SK-N-SH (cell line): ENCODE measurements around the gene PCK2. TPM values are rescaled to one million over a fixed set of nuclear protein-coding genes. Genes with fewer than 3 reads are reported as not detected.

Experiments
- CTCF ChIA-PET: fragments of 300-600, 350-600 bp; formaldehyde crosslinking; extraction: SDS; loops from one replicate; lab custom pipeline; 2021; lab: Yijun Ruan, JAX
- POLR2A ChIA-PET: fragments of 350-600 bp; sonication (Branson Sonifier 250); formaldehyde crosslinking; extraction: SDS; loops from one replicate; lab custom pipeline; 2020; ENCODE audit warnings: antibody characterized with exemption, inconsistent platforms; lab: Yijun Ruan, JAX
- DNase-seq: peaks from one replicate; pipeline ENCODE4 v3.0.0; 2012
- H2AFZ ChIP-seq: fragments of 200-600 bp; sonication (generic); 2 replicates; pipeline ENCODE4 v1.8.1; 2016; ENCODE audit warnings: antibody characterized with exemption, mild to moderate bottlenecking, low read depth
- H3F3A ChIP-seq: fragments of 200-600 bp; sonication (generic); replicated peaks from 2 replicates; pipeline ENCODE3; 2016; ENCODE audit warnings: antibody characterized with exemption, mild to moderate bottlenecking; ENCODE audit not compliant: insufficient read depth
- H3K27ac ChIP-seq, 2 experiments: fragments of 200-500 bp in 1 of 2; fragments of 200-600 bp in 1 of 2; sonication (Bioruptor generic) in 1 of 2; sonication (generic), shearing (Covaris generic) in 1 of 2; 2 replicates each; pipeline versions ENCODE4 v1.5.1 to v1.6.1; 2014 to 2016; ENCODE audit warnings: low read depth in 2 of 2, inconsistent platforms in 1 of 2, low read length in 1 of 2, mild to moderate bottlenecking in 1 of 2, mixed read lengths in 1 of 2
- H3K27me3 ChIP-seq: fragments of 200-600 bp; sonication (generic), shearing (Covaris generic); 2 replicates; pipeline ENCODE4 v1.6.1; 2016; ENCODE audit warnings: mixed run types; ENCODE audit not compliant: insufficient read depth
- H3K36me3 ChIP-seq, 2 experiments: fragments of 200-500 bp in 1 of 2; fragments of 200-600 bp in 1 of 2; sonication (Bioruptor generic) in 1 of 2; sonication (generic) in 1 of 2; replicated peaks in 1 of 2; 2 replicates each; pipeline versions ENCODE3 to v1.5.1; 2014 to 2016; ENCODE audit warnings: low read length in 1 of 2, mild to moderate bottlenecking in 1 of 2; ENCODE audit not compliant: insufficient read depth in 2 of 2, control insufficient read depth in 1 of 2
- H3K4me1 ChIP-seq, 2 experiments: fragments of 200-500 bp in 1 of 2; fragments of 200-600 bp in 1 of 2; sonication (Bioruptor generic) in 1 of 2; sonication (generic), shearing (Covaris generic) in 1 of 2; 2 replicates each; pipeline versions ENCODE4 v1.5.1 to v1.6.1; 2014 to 2016; ENCODE audit warnings: low read depth in 1 of 2, low read length in 1 of 2, mixed run types in 1 of 2; ENCODE audit not compliant: insufficient read depth in 2 of 2, control insufficient read depth in 1 of 2
- H3K4me2 ChIP-seq: fragments of 200-600 bp; sonication (generic), shearing (Covaris generic); 2 replicates; pipeline ENCODE4 v1.6.1; 2017; ENCODE audit warnings: mixed run types
- H3K4me3 ChIP-seq, 2 experiments: fragments of 200-500 bp in 1 of 2; fragments of 200-600 bp in 1 of 2; sonication (Bioruptor generic) in 1 of 2; sonication (generic), shearing (Covaris generic) in 1 of 2; 2 replicates each; pipeline versions ENCODE4 v1.5.1 to v1.8.1; 2014 to 2016; ENCODE audit warnings: low read depth in 2 of 2, inconsistent platforms in 1 of 2, low read length in 1 of 2, mild to moderate bottlenecking in 1 of 2, mixed read lengths in 1 of 2, moderate library complexity in 1 of 2
- H3K79me2 ChIP-seq: fragments of 200-600 bp; sonication (generic); 2 replicates; pipeline ENCODE4 v1.8.1; 2017; ENCODE audit warnings: mild to moderate bottlenecking; ENCODE audit not compliant: insufficient read depth
- H3K9ac ChIP-seq: fragments of 200-600 bp; sonication (generic); 2 replicates; pipeline ENCODE4 v1.6.1; 2017; ENCODE audit warnings: mixed run types
- H3K9me2 ChIP-seq: fragments of 200-600 bp; sonication (generic); 2 replicates; pipeline ENCODE4 v1.6.1; 2017; ENCODE audit warnings: mixed run types
- H3K9me3 ChIP-seq: fragments of 200-600 bp; sonication (generic); 2 replicates; pipeline ENCODE4 v1.6.1; 2017; ENCODE audit warnings: mixed run types, mild to moderate bottlenecking, moderate library complexity
- H4K20me1 ChIP-seq: fragments of 200-600 bp; sonication (generic); 2 replicates; pipeline ENCODE4 v1.6.1; 2017; ENCODE audit warnings: mild to moderate bottlenecking, mixed run types; ENCODE audit not compliant: insufficient read depth
- ELF1 ChIP-seq: IDR thresholded peaks from 2 replicates; pipeline ENCODE4 v1.4.0; 2012
- EP300 ChIP-seq, 2 experiments: IDR thresholded peaks; 2 replicates each; pipeline versions ENCODE4 v1.4.0 to v1.6.1; 2012; ENCODE audit warnings: borderline replicate concordance in 1 of 2, low read depth in 1 of 2, low read length in 1 of 2
- EZH2phosphoT487 ChIP-seq: fragments of 200-600 bp; sonication (generic); IDR thresholded peaks from 2 replicates; pipeline ENCODE4 v1.6.1; 2017; ENCODE audit warnings: low read depth, mixed run types, mild to moderate bottlenecking, antibody characterized with exemption, moderate library complexity, borderline replicate concordance
- FOSL2 ChIP-seq: IDR thresholded peaks from 2 replicates; pipeline ENCODE4 v1.4.0; 2012; ENCODE audit warnings: low read depth, mild to moderate bottlenecking, moderate library complexity, borderline replicate concordance
- FOXJ3 ChIP-seq: sonication (generic); formaldehyde crosslinking; IDR thresholded peaks from 2 replicates; pipeline ENCODE4 v1.5.1; 2020; ENCODE audit warnings: mild to moderate bottlenecking, missing genetic modification reagents
- NRF1 ChIP-seq: IDR thresholded peaks from 2 replicates; pipeline ENCODE4 v1.6.1; 2012; ENCODE audit warnings: low read depth, mild to moderate bottlenecking, low read length
- PBX3 ChIP-seq: IDR thresholded peaks from 2 replicates; pipeline ENCODE4; 2012
- POLR2AphosphoS5 ChIP-seq: IDR thresholded peaks from 2 replicates; pipeline ENCODE4 v1.6.1; 2012; ENCODE audit warnings: low read depth, low read length
- RAD21 ChIP-seq: IDR thresholded peaks from 2 replicates; pipeline ENCODE4 v1.6.1; 2012; ENCODE audit warnings: mild to moderate bottlenecking, low read length
- RFX5 ChIP-seq: IDR thresholded peaks from 2 replicates; pipeline ENCODE4 v1.6.1; 2012; ENCODE audit warnings: mild to moderate bottlenecking, improper control_type of control experiment, low read length
- SMC3 ChIP-seq: IDR thresholded peaks from 2 replicates; pipeline ENCODE4 v1.6.1; 2012; ENCODE audit warnings: low read depth, low read length, improper control_type of control experiment
- TCF12 ChIP-seq: IDR thresholded peaks from 2 replicates; pipeline ENCODE4 v1.4.0; 2012
- TEAD4 ChIP-seq: IDR thresholded peaks from 2 replicates; pipeline ENCODE4 v1.4.0; 2012; ENCODE audit warnings: mild to moderate bottlenecking, borderline replicate concordance; ENCODE audit not compliant: insufficient read depth
- USF2 ChIP-seq: fragments of 150-350 bp; IDR thresholded peaks from 2 replicates; pipeline ENCODE4 v1.6.1; 2017; ENCODE audit warnings: antibody characterized with exemption, low read length, low read depth, borderline replicate concordance
- ZBTB33 ChIP-seq: IDR thresholded peaks from 2 replicates; pipeline ENCODE4 v1.4.0; 2012; ENCODE audit warnings: low read depth, borderline replicate concordance
- WGBS: methylation state at CpG from one replicate; pipeline ENCODE4 v1.1.6; 2017; ENCODE audit warnings: low lambda C conversion rate; 5-methylcytosine and 5-hydroxymethylcytosine counted together
- polyA plus RNA-seq, 3 experiments: library from polyadenylated mRNA; depleted of rRNA; stranded (reverse); fragments of >200 nt; gene quantifications; 2 replicates each; pipeline ENCODE4 v1.2.3, GENCODE V29; 2012

PCK2 gene
- polyA plus RNA-seq, 1 of the 3 experiments (the other 2 are of a cell fraction): 16.6 TPM

- Histone ChIP-seq H3K27me3 (no peaks in the 10 kb centered on the region), H3K79me2 (peaks cover 4% of the 10 kb centered on the region; the same call in 1 of the 2 replicates), H3K27ac (no peak overlapping the region), H2AFZ (no peak overlapping the region), H3K9me3 (no peaks in the 10 kb centered on the region), H3F3A (peaks cover 7% of the 10 kb centered on the region), H3K9me2 (no peaks in the 10 kb centered on the region), H3K36me3 (no peaks in the 10 kb centered on the region), H3K4me2 (no peak overlapping the region), H3K9ac (no peak overlapping the region), H4K20me1 (no peaks in the 10 kb centered on the region), H3K4me3 (no peak overlapping the region), H3K4me1 (peaks cover 0 to 19% of the 10 kb centered on the region in 2 experiments; a peak in 1 of 4 replicates)
- 83% methylated on average over 15 of the region's 24 CpGs for WGBS
- CTCF ChIA-PET: interaction anchor here (1.2 to 2.6 kb wide), 3 partner anchors 16 to 23 kb away, joined by 3 to 13 read pairs (median 3); no protein-coding TSS in a partner anchor
- no peak for TF ChIP-seq SMC3
- TF ChIP-seq RFX5: no peak
- TF ChIP-seq EP300 (IDR thresholded peaks at IDR 0.05; ENCODE audit: borderline replicate concordance in 1 of 2, low read depth in 1 of 2, low read length in 1 of 2): no peak
- POLR2A ChIA-PET: interaction anchor here (0.7 kb wide), 2 partner anchors 14 to 41 kb away, joined by 3 read pairs; no protein-coding TSS in a partner anchor
- DNase-seq: no peak
These were observed 38.1 kb downstream of the PCK2 start for GRCh38 chr14:24132061-24132685.

- Histone ChIP-seq H3K9me2 (no peaks in the 10 kb centered on the region), H3K27ac (no peak overlapping the region), H3K27me3 (no peaks in the 10 kb centered on the region), H3K4me1 (peaks cover 0 to 26% of the 10 kb centered on the region in 2 experiments; a peak in 1 of 4 replicates), H3K4me3 (no peak overlapping the region), H3K4me2 (no peak overlapping the region), H3K9ac (no peak overlapping the region), H3F3A (peaks cover 7% of the 10 kb centered on the region), H3K79me2 (peaks cover 4% of the 10 kb centered on the region; the same call in 1 of the 2 replicates), H3K36me3 (peaks cover 4 to 7% of the 10 kb centered on the region in 2 experiments), H2AFZ (no peak overlapping the region), H3K9me3 (no peaks in the 10 kb centered on the region), H4K20me1 (no peaks in the 10 kb centered on the region)
- ChIA-PET CTCF (interaction anchor here (0.7 to 2.6 kb wide), 4 partner anchors 16 to 790 kb away, joined by 3 to 13 read pairs (median 3); partner anchors contain the start of gene IRF9), POLR2A (interaction anchor here (0.7 kb wide), 1 partner anchor 42 kb away, joined by 3 read pairs; no protein-coding TSS in a partner anchor)
- WGBS: 98% methylated on average over 2 of the region's 2 CpGs
- TF ChIP-seq USF2 (no peak), EZH2phosphoT487 (no peak), NRF1 (no peak)
- DNase-seq: no peak
These were observed 38.9 kb downstream of the PCK2 start for GRCh38 chr14:24132976-24133375.

GRCh38 chr14:24133735-24134134, 39.6 kb downstream of the PCK2 start:
- H3K27ac ChIP-seq: no peak overlapping the region
- 98% methylated on average over 1 of the region's 1 CpG for WGBS
- TF ChIP-seq FOXJ3 (CRISPR knock-in tag) (no peak), SMC3 (no peak), TEAD4 (no peak), EZH2phosphoT487 (no peak), ZBTB33 (no peak), POLR2AphosphoS5 (no peak), ELF1 (no peak), RAD21 (no peak), USF2 (no peak), FOSL2 (no peak), TCF12 (no peak), PBX3 (no peak)

More at GRCh38 chr14:24133735-24134134, 39.6 kb downstream of the PCK2 start:
- Histone ChIP-seq H3K4me1 (peaks cover 0 to 30% of the 10 kb centered on the region in 2 experiments; a peak in 1 of 4 replicates), H2AFZ (no peak overlapping the region), H3F3A (peaks cover 7% of the 10 kb centered on the region), H3K36me3 (peaks cover 10 to 15% of the 10 kb centered on the region in 2 experiments), H3K4me2 (no peak overlapping the region), H3K9ac (no peak overlapping the region), H3K79me2 (peaks cover 9% of the 10 kb centered on the region), H3K9me3 (no peaks in the 10 kb centered on the region), H3K27me3 (no peaks in the 10 kb centered on the region), H3K4me3 (no peak overlapping the region), H4K20me1 (no peaks in the 10 kb centered on the region), H3K9me2 (no peaks in the 10 kb centered on the region)
- POLR2A ChIA-PET: no interaction called here
- CTCF ChIA-PET: interaction anchor here (0.7 to 2.6 kb wide), 4 partner anchors 9 to 791 kb away, joined by 3 to 13 read pairs (median 3); partner anchors contain the start of gene IRF9
- DNase-seq: no peak
